HepG2 (cell line): ENCODE data around the gene HECA. TPM values are rescaled to one million over a fixed set of nuclear protein-coding genes. Genes with fewer than 3 reads are reported as not detected.
A peak's percentile ranks its signal among the peaks of the same experiment; 100 is the strongest.

ENCODE experiments used
- ATAC-seq: fragments of 200-7000 bp; cut with Tn5 transposase; 3 replicates; pipeline ENCODE4 v1.9.1; 2020; ENCODE audit warnings: mild to moderate bottlenecking, moderate library complexity
- Bru-seq: library from RNA; stranded (reverse); fragments of 400-500 nt; gene quantifications from one replicate; lab custom pipeline; 2021; lab: Mats Ljungman, UMichigan
- BruChase-seq, 2 experiments: library from RNA; stranded (reverse); fragments of 400-500 nt; gene quantifications; one replicate each; lab custom pipeline; 2021; lab: Mats Ljungman, UMichigan
- BruUV-seq: library from RNA; stranded (reverse); fragments of 400-500 nt; replicated peaks from 2 replicates; lab custom pipeline; 2021; lab: Mats Ljungman, UMichigan
- CTCF ChIA-PET: fragments of 300-600 bp; formaldehyde crosslinking; extraction: SDS; loops from one replicate; lab custom pipeline; 2021; ENCODE audit warnings: low total read pairs, inconsistent platforms, low intra/inter-chr PET ratio; lab: Yijun Ruan, JAX
- POLR2A ChIA-PET: fragments of 350-600 bp; sonication (Branson Sonifier 250); formaldehyde crosslinking; loops from one replicate; lab custom pipeline; 2020; ENCODE audit warnings: antibody characterized with exemption, inconsistent platforms; lab: Yijun Ruan, JAX
- DNase-seq: peaks from one replicate; pipeline ENCODE4 v3.0.0-alpha.2; 2015; ENCODE audit warnings: low spot score
- FAIRE-seq: peaks from 3 replicates; lab custom pipeline; 2011; peaks lifted over from hg19 to GRCh38; lab: Jason Lieb, UNC
- H2AFZ ChIP-seq: one replicate; pipeline ENCODE4 v1.6.1; 2011; ENCODE audit warnings: low read length, inconsistent platforms
- H3K27ac ChIP-seq: fragments of 300-600 bp; 3 replicates; pipeline ENCODE4 v1.8.0; 2011; ENCODE audit warnings: mixed run types, mild to moderate bottlenecking, mixed read lengths, low read length, inconsistent platforms; ENCODE audit not compliant: insufficient read depth; ENCODE audit errors: extremely low read length
- H3K27me3 ChIP-seq, 2 experiments: fragments of 200-600 bp in 1 of 2; 2 replicates in 1 of 2; 3 replicates in 1 of 2; pipeline versions ENCODE4 v1.6.0 to v1.8.0; 2011; ENCODE audit warnings: low read length in 2 of 2, mild to moderate bottlenecking in 2 of 2, moderate library complexity in 2 of 2, inconsistent platforms in 1 of 2; ENCODE audit not compliant: insufficient read depth in 2 of 2, control insufficient read depth in 1 of 2
- H3K36me3 ChIP-seq, 2 experiments: fragments of 200-600 bp in 1 of 2; replicated peaks in 1 of 2; 2 replicates in 1 of 2; 3 replicates in 1 of 2; pipeline versions ENCODE4 v1.5.1 to v1.8.0; 2011; ENCODE audit warnings: low read length in 2 of 2, inconsistent platforms in 1 of 2; ENCODE audit not compliant: insufficient read depth in 2 of 2, control insufficient read depth in 1 of 2
- H3K4me1 ChIP-seq: 2 replicates; pipeline ENCODE4 v1.5.1; 2012; ENCODE audit warnings: low read length, inconsistent platforms; ENCODE audit not compliant: insufficient read depth
- H3K4me2 ChIP-seq: 2 replicates; pipeline ENCODE4 v1.6.0; 2011; ENCODE audit warnings: low read depth, low read length, inconsistent platforms
- H3K4me3 ChIP-seq, 3 experiments: fragments of 200-600 bp in 1 of 3; sonication (generic), shearing (Covaris generic) in 1 of 3; replicated peaks in 1 of 3; 2 replicates each; pipeline ENCODE4 v1.5.1; 2011 to 2016; ENCODE audit warnings: low read length in 3 of 3, inconsistent platforms in 2 of 3, low read depth in 2 of 3, mild to moderate bottlenecking in 2 of 3, control low read depth in 1 of 3, mixed read lengths in 1 of 3; ENCODE audit not compliant: insufficient read depth in 1 of 3
- H3K79me2 ChIP-seq: one replicate; pipeline ENCODE4 v1.6.1; 2011; ENCODE audit warnings: low read length, inconsistent platforms; ENCODE audit not compliant: insufficient read depth
- H3K9ac ChIP-seq: 2 replicates; pipeline ENCODE4 v1.6.0; 2011; ENCODE audit warnings: mild to moderate bottlenecking, low read depth, low read length, inconsistent platforms; ENCODE audit not compliant: insufficient read depth
- H3K9me3 ChIP-seq: 2 replicates; pipeline ENCODE4 v1.5.1; 2012; ENCODE audit warnings: mild to moderate bottlenecking, low read length
- H4K20me1 ChIP-seq: 2 replicates; pipeline ENCODE4 v1.6.0; 2011; ENCODE audit warnings: inconsistent platforms, mild to moderate bottlenecking, low read length, moderate library complexity; ENCODE audit not compliant: insufficient read depth
- E2F1 ChIP-seq: sonication (generic); formaldehyde crosslinking; IDR thresholded peaks from 2 replicates; pipeline ENCODE4 v1.5.0; 2020; ENCODE audit warnings: missing genetic modification reagents
- KMT2B ChIP-seq: IDR thresholded peaks from 2 replicates; pipeline ENCODE4 v1.6.1; 2016; ENCODE audit warnings: missing genetic modification reagents, missing compliant biosample characterization
- NFKBIZ ChIP-seq: IDR thresholded peaks from 2 replicates; pipeline ENCODE4 v1.6.1; 2018; ENCODE audit warnings: missing genetic modification reagents, missing compliant biosample characterization
- REXO4 ChIP-seq: sonication (generic); formaldehyde crosslinking; IDR thresholded peaks from 2 replicates; pipeline ENCODE4 v1.8.0; 2022; ENCODE audit warnings: missing genetic modification reagents, mild to moderate bottlenecking, borderline replicate concordance
- SALL2 ChIP-seq: sonication (generic); formaldehyde crosslinking; IDR thresholded peaks from 2 replicates; pipeline ENCODE4 v1.8.1; 2023; ENCODE audit warnings: mild to moderate bottlenecking, missing genetic modification reagents, inconsistent platforms
- ZFP90 ChIP-seq: sonication (generic); formaldehyde crosslinking; IDR thresholded peaks from 2 replicates; pipeline ENCODE4 v1.8.0; 2022; ENCODE audit warnings: missing genetic modification reagents, mild to moderate bottlenecking, inconsistent platforms, borderline replicate concordance
- ZNF83 ChIP-seq: sonication (generic); formaldehyde crosslinking; IDR thresholded peaks from 2 replicates; pipeline ENCODE4 v1.4.0; 2020; ENCODE audit warnings: missing genetic modification reagents, mild to moderate bottlenecking, borderline replicate concordance
- WGBS: methylation state at CpG from one replicate; pipeline ENCODE4 v1.1.6; 2017; ENCODE audit warnings: low lambda C conversion rate; 5-methylcytosine and 5-hydroxymethylcytosine counted together
- in situ Hi-C: cut with HindIII; loops from 2 replicates; pipeline ENCODE4 v1.10.0; 2017; ENCODE audit warnings: low pct_unique_long_range_greater_than_20kb; ENCODE audit not compliant: extremely low pct_ligation_motif_present
- intact Hi-C: fragments of 100-400 bp; cut with micrococcal nuclease; formaldehyde crosslinking; loops from one replicate; pipeline ENCODE4 v1.10.0; 2022; ENCODE audit not compliant: unreplicated experiment
- long read RNA-seq, 2 experiments: library from RNA in 1 of 2; library from polyadenylated mRNA in 1 of 2; stranded (forward) in 1 of 2; unstranded in 1 of 2; transcript quantifications; one replicate each; pipeline ENCODE4 v2.0.0, GENCODE V29; 2019 to 2022
- polyA minus RNA-seq, 3 experiments: library from RNA; depleted of rRNA, polyadenylated mRNA; stranded (reverse); fragments of >200 nt; gene quantifications; 2 replicates each; pipeline ENCODE4 v1.2.3, GENCODE V29; 2011; ENCODE audit warnings: low replicate concordance in 1 of 3
- polyA plus RNA-seq, 8 experiments: library from polyadenylated mRNA; depleted of rRNA in 3 of 8; stranded (reverse) in 7 of 8; unstranded in 1 of 8; fragments of >200 nt; fragmentation: Illumina TruSeq in 4 of 8; extraction: Trizol in 4 of 8; gene quantifications; 2 replicates each; pipeline versions ENCODE4 v1.2.1 to v1.2.3, GENCODE V29; 2011 to 2016; ENCODE audit warnings: low read depth in 4 of 8, missing spikeins in 1 of 8, mixed read lengths in 1 of 8; ENCODE audit not compliant: insufficient read depth in 1 of 8
- total RNA-seq, 5 experiments: library from RNA; depleted of rRNA; stranded (reverse); fragments of >200 nt; fragmentation: Illumina TruSeq; extraction: Trizol; gene quantifications; 2 replicates each; pipeline ENCODE4 v1.2.3, GENCODE V29; 2016; ENCODE audit warnings: low read depth in 1 of 5
- TF ChIP-seq, protein P1 (sequence below): sonication (generic); formaldehyde crosslinking; IDR thresholded peaks from 2 replicates; pipeline ENCODE4 v1.5.0; 2020; ENCODE audit warnings: mild to moderate bottlenecking, missing genetic modification reagents
- TF ChIP-seq, protein P2 (sequence below): sonication (generic); formaldehyde crosslinking; IDR thresholded peaks from 2 replicates; pipeline ENCODE4 v1.4.0; 2020; ENCODE audit warnings: missing genetic modification reagents, mild to moderate bottlenecking, borderline replicate concordance

The HECA gene
- total RNA-seq (2016; rRNA removed; fragmentation: Illumina TruSeq; extraction: Trizol), result 0.15 and 0.18 TPM in 2 replicates
- 0.10 TPM in 1 of 2 replicates, not detected in the other for total RNA-seq (2016; cell fraction: cytosol; rRNA removed; fragmentation: Illumina TruSeq; extraction: Trizol; ENCODE audit: low read depth)
- 0.13 and 0.17 TPM in 2 replicates for total RNA-seq (2016; cell fraction: insoluble cytoplasmic fraction; rRNA removed; fragmentation: Illumina TruSeq; extraction: Trizol)
- total RNA-seq (2016; cell fraction: membrane; rRNA removed; fragmentation: Illumina TruSeq; extraction: Trizol), result 0.09 and 0.10 TPM in 2 replicates
- total RNA-seq (2016; cell fraction: nucleus; rRNA removed; fragmentation: Illumina TruSeq; extraction: Trizol), result 0.13 and 0.16 TPM in 2 replicates
- polyA plus RNA-seq (2011; rRNA removed), result 0.49 and 0.68 TPM in 2 replicates
- 0.25 and 0.47 TPM in 2 replicates for polyA plus RNA-seq (2011; cell fraction: cytosol; rRNA removed)
- polyA plus RNA-seq (2011; cell fraction: nucleus; rRNA removed), result 0.35 and 0.52 TPM in 2 replicates
- polyA plus RNA-seq (2012), result 0.87 and 1.8 TPM in 2 replicates
- polyA plus RNA-seq (2016; cell fraction: cytosol; fragmentation: Illumina TruSeq; extraction: Trizol; ENCODE audit: low read depth), result not detected in 2 replicates
- polyA plus RNA-seq (2016; cell fraction: insoluble cytoplasmic fraction; fragmentation: Illumina TruSeq; extraction: Trizol; ENCODE audit: low read depth), result 0.13 and 0.22 TPM in 2 replicates
- 0.03 and 0.08 TPM in 2 replicates for polyA plus RNA-seq (2016; cell fraction: membrane; fragmentation: Illumina TruSeq; extraction: Trizol; ENCODE audit: low read depth)
- 0.12 and 0.15 TPM in 2 replicates for polyA plus RNA-seq (2016; cell fraction: nucleus; fragmentation: Illumina TruSeq; extraction: Trizol; ENCODE audit: insufficient read depth, low read depth)
- 1.0 and 7.6 TPM in 2 replicates for polyA minus RNA-seq (2011; rRNA and poly(A)+ RNA removed; ENCODE audit: low replicate concordance)
- 0.70 and 1.2 TPM in 2 replicates for polyA minus RNA-seq (2011; cell fraction: cytosol; rRNA and poly(A)+ RNA removed)
- polyA minus RNA-seq (2011; cell fraction: nucleus; rRNA and poly(A)+ RNA removed), result 0.77 and 1.4 TPM in 2 replicates
- percentile 39 among the genes with signal in this experiment for Bru-seq, nascent RNA
- BruChase-seq, experiment 1, labeled RNA remaining after a 6-hour chase, result percentile 46 among the genes with signal in this experiment
- BruChase-seq, experiment 2, labeled RNA remaining after a 2-hour chase, result percentile 38 among the genes with signal in this experiment
- long read RNA-seq, experiment 1, result 0 reads
- long read RNA-seq, experiment 2, partial matches to known transcripts, result 0 of 1 reads
- long read RNA-seq, experiment 2, other reads (novel, unspliced or antisense), result 1 of 1 reads

- H2AFZ ChIP-seq, result peak within 1 kb of the TSS; percentile 38
- H3K4me2 ChIP-seq, result peak within 1 kb of the TSS; percentile 94
- H3K79me2 ChIP-seq, result no peaks in the 10 kb centered on the region
- DNase-seq (peak; percentile 55), FAIRE-seq (no peak), ATAC-seq (peak; percentile 76)
- WGBS, result 4% methylated on average over 34 of the region's 105 CpGs
- ChIA-PET CTCF (no interaction called here), POLR2A (no interaction called here)
- no peaks in the 10 kb centered on the region for H4K20me1 ChIP-seq
- no peaks in the 10 kb centered on the region for H3K36me3 ChIP-seq
- in situ Hi-C loops, result loop anchor here (10.0 kb wide), 1 partner anchor 230 kb away; no protein-coding TSS in a partner anchor
- peak within 1 kb of the TSS; percentile 57; the same call in 1 of the 2 replicates for H3K9ac ChIP-seq
- no peak within 1 kb of the TSS for H3K27ac ChIP-seq
- no peaks in the 10 kb centered on the region for H3K9me3 ChIP-seq
- peaks cover 5 to 47% of the 10 kb centered on the region in 2 experiments; a peak in 4 of 5 replicates for H3K27me3 ChIP-seq
- peak within 1 kb of the TSS; percentile 48 to 77 (median 69) for H3K4me3 ChIP-seq
- no TSS peak for BruUV-seq
- 0 out of 2 replicates have a peak, but pooled peaks cover 15% of the 10 kb centered on the region for H3K4me1 ChIP-seq
- intact Hi-C loops, result no loop called here
- TF ChIP-seq NFKBIZ (no peak), ZNF83 (CRISPR knock-in tag) (no peak), ZFP90 (no peak), E2F1 (no peak), REXO4 (no peak), SALL2 (no peak), KMT2B (CRISPR knock-in tag) (no peak)
- TF ChIP-seq, protein P1, sequence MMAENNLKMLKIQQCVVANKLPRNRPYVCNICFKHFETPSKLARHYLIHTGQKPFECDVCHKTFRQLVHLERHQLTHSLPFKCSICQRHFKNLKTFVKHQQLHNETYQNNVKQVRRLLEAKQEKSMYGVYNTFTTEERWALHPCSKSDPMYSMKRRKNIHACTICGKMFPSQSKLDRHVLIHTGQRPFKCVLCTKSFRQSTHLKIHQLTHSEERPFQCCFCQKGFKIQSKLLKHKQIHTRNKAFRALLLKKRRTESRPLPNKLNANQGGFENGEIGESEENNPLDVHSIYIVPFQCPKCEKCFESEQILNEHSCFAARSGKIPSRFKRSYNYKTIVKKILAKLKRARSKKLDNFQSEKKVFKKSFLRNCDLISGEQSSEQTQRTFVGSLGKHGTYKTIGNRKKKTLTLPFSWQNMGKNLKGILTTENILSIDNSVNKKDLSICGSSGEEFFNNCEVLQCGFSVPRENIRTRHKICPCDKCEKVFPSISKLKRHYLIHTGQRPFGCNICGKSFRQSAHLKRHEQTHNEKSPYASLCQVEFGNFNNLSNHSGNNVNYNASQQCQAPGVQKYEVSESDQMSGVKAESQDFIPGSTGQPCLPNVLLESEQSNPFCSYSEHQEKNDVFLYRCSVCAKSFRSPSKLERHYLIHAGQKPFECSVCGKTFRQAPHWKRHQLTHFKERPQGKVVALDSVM, result no peak
- TF ChIP-seq, protein P2, sequence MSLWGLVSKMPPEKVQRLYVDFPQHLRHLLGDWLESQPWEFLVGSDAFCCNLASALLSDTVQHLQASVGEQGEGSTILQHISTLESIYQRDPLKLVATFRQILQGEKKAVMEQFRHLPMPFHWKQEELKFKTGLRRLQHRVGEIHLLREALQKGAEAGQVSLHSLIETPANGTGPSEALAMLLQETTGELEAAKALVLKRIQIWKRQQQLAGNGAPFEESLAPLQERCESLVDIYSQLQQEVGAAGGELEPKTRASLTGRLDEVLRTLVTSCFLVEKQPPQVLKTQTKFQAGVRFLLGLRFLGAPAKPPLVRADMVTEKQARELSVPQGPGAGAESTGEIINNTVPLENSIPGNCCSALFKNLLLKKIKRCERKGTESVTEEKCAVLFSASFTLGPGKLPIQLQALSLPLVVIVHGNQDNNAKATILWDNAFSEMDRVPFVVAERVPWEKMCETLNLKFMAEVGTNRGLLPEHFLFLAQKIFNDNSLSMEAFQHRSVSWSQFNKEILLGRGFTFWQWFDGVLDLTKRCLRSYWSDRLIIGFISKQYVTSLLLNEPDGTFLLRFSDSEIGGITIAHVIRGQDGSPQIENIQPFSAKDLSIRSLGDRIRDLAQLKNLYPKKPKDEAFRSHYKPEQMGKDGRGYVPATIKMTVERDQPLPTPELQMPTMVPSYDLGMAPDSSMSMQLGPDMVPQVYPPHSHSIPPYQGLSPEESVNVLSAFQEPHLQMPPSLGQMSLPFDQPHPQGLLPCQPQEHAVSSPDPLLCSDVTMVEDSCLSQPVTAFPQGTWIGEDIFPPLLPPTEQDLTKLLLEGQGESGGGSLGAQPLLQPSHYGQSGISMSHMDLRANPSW, result no peak
Observed at GRCh38 chr6:139134817-139135577, at the start of gene HECA. Gene HECA, plus strand, starts transcription at chr6:139135080. Its CDS starts 317 bp downstream, at chr6:139135397.
